ENCODE results near the gene TFDP2. TPM values are rescaled to one million over a fixed set of nuclear protein-coding genes. Genes with fewer than 3 reads are reported as not detected.

The TFDP2 gene
- total and polyA plus RNA-seq, 9 of the 15 experiments (the other 6 are each of a cell fraction or from before 2014, with no cell fraction given): 95.6 to 179 (median 126) TPM

- peak overlapping the region; percentile 61 for H3K4me3 ChIP-seq
- H3K27me3 ChIP-seq (ENCODE audit: control insufficient read depth in 2 of 2, insufficient read depth in 2 of 2, low read length in 2 of 2): no peaks in the 10 kb centered on the region
- ChIA-PET CTCF (ENCODE audit: low intra/inter-chr PET ratio) (no interaction called here), POLR2A (interaction anchor here (0.9 to 1.7 kb wide), 4 partner anchors 9 to 20 kb away, joined by 4 to 7 read pairs (median 4); no protein-coding TSS in a partner anchor)
- H3K4me1 ChIP-seq (replicated peaks in 1 of 2; ENCODE audit: control insufficient read depth in 2 of 2, insufficient read depth in 2 of 2, low read length in 2 of 2): peaks cover 10 to 12% of the 10 kb centered on the region in 2 experiments; a peak in 4 of 5 replicates
- peaks cover 13% of the 10 kb centered on the region for H3K36me3 ChIP-seq (ENCODE audit: control insufficient read depth, insufficient read depth, low read length)
- peak overlapping the region in 1 of 2 experiments; percentile 84; a peak in 3 of 4 replicates for H3K9ac ChIP-seq (ENCODE audit: insufficient read depth in 1 of 2, low read depth in 2 of 2, low read length in 2 of 2)
- peak overlapping the region; percentile 4; the same call in 1 of the 2 replicates for H2AFZ ChIP-seq (ENCODE audit: low read depth, low read length)
- H3K4me2 ChIP-seq (ENCODE audit: insufficient read depth, low read length): peak overlapping the region; percentile 67
- H4K20me1 ChIP-seq (replicated peaks; ENCODE audit: control insufficient read depth, insufficient read depth, low read length): no peaks in the 10 kb centered on the region
- no peaks in the 10 kb centered on the region for H3K9me1 ChIP-seq (ENCODE audit: control insufficient read depth, insufficient read depth, low read length)
- intact Hi-C loops (cut with micrococcal nuclease) (loop anchor here (5.0 kb wide), 1 partner anchor 976 kb away; the partner anchor contains the start of gene U2SURP), in situ Hi-C loops (cut with MboI) (no loop called here)
- peak overlapping the region; percentile 82; the same call in 2 of the 3 replicates for H3K27ac ChIP-seq (ENCODE audit: extremely low read depth, low read depth, low read length)
- FAIRE-seq: no peak
- 0% methylated on average over 2 of the region's 2 CpGs for WGBS (ENCODE audit: insufficient coverage, low coverage, missing lambda C conversion rate)
- H3K79me2 ChIP-seq (ENCODE audit: control insufficient read depth, insufficient read depth, low read length): peaks cover 68% of the 10 kb centered on the region
- TF ChIP-seq, protein P1, sequence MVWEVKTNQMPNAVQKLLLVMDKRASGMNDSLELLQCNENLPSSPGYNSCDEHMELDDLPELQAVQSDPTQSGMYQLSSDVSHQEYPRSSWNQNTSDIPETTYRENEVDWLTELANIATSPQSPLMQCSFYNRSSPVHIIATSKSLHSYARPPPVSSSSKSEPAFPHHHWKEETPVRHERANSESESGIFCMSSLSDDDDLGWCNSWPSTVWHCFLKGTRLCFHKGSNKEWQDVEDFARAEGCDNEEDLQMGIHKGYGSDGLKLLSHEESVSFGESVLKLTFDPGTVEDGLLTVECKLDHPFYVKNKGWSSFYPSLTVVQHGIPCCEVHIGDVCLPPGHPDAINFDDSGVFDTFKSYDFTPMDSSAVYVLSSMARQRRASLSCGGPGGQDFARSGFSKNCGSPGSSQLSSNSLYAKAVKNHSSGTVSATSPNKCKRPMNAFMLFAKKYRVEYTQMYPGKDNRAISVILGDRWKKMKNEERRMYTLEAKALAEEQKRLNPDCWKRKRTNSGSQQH (CRISPR knock-in tag; IDR thresholded peaks at IDR 0.05): no peak
- TF ChIP-seq ZBTB40 (IDR thresholded peaks at IDR 0.05) (peak; percentile 86), ZBTB40 (CRISPR knock-in tag; IDR thresholded peaks at IDR 0.05) (peak; percentile 73)
- H3K9me3 ChIP-seq (replicated peaks; ENCODE audit: control insufficient read depth, insufficient read depth, low read depth, low read length): no peaks in the 10 kb centered on the region
- ATAC-seq: peak; percentile 2
- DNase-seq (ENCODE audit: extremely low read depth in 1 of 4, low spot score in 3 of 4): no peak
- no TSS peak for BruUV-seq (replicated peaks)
These were observed 123.0 kb downstream of the TFDP2 start for GRCh38 chr3:142026333-142026732.

All from K562 (cell line).